NB4 (cell line): ENCODE measurements around the gene CAB39.

ENCODE experiments used
- MYC ChIP-seq: IDR thresholded peaks from 2 replicates; pipeline ENCODE4 v1.6.1; 2011; ENCODE audit warnings: low read depth, low read length
- POLR2A ChIP-seq: IDR thresholded peaks from 2 replicates; pipeline ENCODE4 v1.6.1; 2011; ENCODE audit warnings: mild to moderate bottlenecking; ENCODE audit not compliant: insufficient read length; ENCODE audit errors: extremely low read depth
- TF ChIP-seq, protein P1 (sequence below): IDR thresholded peaks from 2 replicates; pipeline ENCODE4 v1.6.1; 2011; ENCODE audit warnings: low read depth, low read length
- TF ChIP-seq, protein P2 (sequence below): IDR thresholded peaks from one replicate; pipeline ENCODE4 v1.5.1; 2012; ENCODE audit warnings: low read depth, low read length

- TF ChIP-seq POLR2A (no peak), MYC (no peak)
- TF ChIP-seq, protein P1, sequence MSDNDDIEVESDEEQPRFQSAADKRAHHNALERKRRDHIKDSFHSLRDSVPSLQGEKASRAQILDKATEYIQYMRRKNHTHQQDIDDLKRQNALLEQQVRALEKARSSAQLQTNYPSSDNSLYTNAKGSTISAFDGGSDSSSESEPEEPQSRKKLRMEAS, result no peak
- TF ChIP-seq, protein P2, sequence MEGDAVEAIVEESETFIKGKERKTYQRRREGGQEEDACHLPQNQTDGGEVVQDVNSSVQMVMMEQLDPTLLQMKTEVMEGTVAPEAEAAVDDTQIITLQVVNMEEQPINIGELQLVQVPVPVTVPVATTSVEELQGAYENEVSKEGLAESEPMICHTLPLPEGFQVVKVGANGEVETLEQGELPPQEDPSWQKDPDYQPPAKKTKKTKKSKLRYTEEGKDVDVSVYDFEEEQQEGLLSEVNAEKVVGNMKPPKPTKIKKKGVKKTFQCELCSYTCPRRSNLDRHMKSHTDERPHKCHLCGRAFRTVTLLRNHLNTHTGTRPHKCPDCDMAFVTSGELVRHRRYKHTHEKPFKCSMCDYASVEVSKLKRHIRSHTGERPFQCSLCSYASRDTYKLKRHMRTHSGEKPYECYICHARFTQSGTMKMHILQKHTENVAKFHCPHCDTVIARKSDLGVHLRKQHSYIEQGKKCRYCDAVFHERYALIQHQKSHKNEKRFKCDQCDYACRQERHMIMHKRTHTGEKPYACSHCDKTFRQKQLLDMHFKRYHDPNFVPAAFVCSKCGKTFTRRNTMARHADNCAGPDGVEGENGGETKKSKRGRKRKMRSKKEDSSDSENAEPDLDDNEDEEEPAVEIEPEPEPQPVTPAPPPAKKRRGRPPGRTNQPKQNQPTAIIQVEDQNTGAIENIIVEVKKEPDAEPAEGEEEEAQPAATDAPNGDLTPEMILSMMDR, result no peak
Measured at GRCh38 chr2:230671117-230671516, 41.5 kb upstream of the CAB39 start.
